Measurements from ENCODE around the gene TRIM31.

DNA sequence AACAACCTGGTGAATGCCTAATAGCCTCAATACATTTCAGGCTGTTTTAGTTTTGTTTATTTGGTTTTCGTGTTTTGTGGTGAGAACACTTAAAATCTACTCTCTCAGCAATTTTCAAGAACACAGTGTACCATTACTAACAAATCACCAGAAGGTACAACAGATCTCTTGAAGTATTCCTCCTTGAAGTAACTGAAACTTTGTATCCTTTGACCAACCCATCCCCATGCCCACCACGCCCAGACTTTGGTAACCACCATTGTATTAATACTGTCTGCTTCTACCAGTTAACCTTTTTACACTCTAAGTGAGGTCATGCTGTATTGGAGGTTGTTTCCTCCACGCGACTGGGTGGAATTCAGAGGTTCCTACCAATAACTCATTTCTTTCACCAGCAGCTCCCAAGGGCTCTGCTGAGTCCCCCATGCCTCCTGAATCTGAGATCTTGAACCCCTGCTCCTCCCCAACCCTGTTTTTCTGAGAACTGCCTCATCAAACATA lies 17.3 kb upstream of the TRIM31 start:
- TF ChIP-seq, protein P1, sequence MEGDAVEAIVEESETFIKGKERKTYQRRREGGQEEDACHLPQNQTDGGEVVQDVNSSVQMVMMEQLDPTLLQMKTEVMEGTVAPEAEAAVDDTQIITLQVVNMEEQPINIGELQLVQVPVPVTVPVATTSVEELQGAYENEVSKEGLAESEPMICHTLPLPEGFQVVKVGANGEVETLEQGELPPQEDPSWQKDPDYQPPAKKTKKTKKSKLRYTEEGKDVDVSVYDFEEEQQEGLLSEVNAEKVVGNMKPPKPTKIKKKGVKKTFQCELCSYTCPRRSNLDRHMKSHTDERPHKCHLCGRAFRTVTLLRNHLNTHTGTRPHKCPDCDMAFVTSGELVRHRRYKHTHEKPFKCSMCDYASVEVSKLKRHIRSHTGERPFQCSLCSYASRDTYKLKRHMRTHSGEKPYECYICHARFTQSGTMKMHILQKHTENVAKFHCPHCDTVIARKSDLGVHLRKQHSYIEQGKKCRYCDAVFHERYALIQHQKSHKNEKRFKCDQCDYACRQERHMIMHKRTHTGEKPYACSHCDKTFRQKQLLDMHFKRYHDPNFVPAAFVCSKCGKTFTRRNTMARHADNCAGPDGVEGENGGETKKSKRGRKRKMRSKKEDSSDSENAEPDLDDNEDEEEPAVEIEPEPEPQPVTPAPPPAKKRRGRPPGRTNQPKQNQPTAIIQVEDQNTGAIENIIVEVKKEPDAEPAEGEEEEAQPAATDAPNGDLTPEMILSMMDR (IDR thresholded peaks at IDR 0.05) = no peak
- TF ChIP-seq, protein P2, sequence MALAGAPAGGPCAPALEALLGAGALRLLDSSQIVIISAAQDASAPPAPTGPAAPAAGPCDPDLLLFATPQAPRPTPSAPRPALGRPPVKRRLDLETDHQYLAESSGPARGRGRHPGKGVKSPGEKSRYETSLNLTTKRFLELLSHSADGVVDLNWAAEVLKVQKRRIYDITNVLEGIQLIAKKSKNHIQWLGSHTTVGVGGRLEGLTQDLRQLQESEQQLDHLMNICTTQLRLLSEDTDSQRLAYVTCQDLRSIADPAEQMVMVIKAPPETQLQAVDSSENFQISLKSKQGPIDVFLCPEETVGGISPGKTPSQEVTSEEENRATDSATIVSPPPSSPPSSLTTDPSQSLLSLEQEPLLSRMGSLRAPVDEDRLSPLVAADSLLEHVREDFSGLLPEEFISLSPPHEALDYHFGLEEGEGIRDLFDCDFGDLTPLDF (CRISPR knock-in tag; IDR thresholded peaks at IDR 0.05) = no peak
- TF ChIP-seq IRF1 (CRISPR knock-in tag; IDR thresholded peaks at IDR 0.05) = no peak
- TF ChIP-seq, protein P3, sequence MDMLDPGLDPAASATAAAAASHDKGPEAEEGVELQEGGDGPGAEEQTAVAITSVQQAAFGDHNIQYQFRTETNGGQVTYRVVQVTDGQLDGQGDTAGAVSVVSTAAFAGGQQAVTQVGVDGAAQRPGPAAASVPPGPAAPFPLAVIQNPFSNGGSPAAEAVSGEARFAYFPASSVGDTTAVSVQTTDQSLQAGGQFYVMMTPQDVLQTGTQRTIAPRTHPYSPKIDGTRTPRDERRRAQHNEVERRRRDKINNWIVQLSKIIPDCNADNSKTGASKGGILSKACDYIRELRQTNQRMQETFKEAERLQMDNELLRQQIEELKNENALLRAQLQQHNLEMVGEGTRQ (CRISPR knock-in tag; IDR thresholded peaks at IDR 0.05) = no peak
- TF ChIP-seq, protein P4, sequence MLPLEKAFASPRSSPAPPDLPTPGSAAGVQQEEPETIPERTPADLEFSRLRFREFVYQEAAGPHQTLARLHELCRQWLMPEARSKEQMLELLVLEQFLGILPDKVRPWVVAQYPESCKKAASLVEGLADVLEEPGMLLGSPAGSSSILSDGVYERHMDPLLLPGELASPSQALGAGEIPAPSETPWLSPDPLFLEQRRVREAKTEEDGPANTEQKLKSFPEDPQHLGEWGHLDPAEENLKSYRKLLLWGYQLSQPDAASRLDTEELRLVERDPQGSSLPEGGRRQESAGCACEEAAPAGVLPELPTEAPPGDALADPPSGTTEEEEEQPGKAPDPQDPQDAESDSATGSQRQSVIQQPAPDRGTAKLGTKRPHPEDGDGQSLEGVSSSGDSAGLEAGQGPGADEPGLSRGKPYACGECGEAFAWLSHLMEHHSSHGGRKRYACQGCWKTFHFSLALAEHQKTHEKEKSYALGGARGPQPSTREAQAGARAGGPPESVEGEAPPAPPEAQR (CRISPR knock-in tag; IDR thresholded peaks at IDR 0.05) = no peak
